Activated CD4-positive, alpha-beta T cell treated with anti-CD3 and anti-CD28 coated beads, Interleukin-2, amount 50 U/mL, for 4 hours (primary cell): ENCODE measurements around the gene NAGS.
A peak's percentile ranks its signal among the peaks of the same experiment; 100 is the strongest.
"Not testable (repeated sequence)": the region's sequence is repeated elsewhere in the genome, so short reads cannot be mapped to it uniquely, and the experiment has no call there.

Experiments used
- DNase-seq, 2 experiments: peaks; one replicate each; pipeline ENCODE4 v3.0.0-alpha.2; 2020

The NAGS gene

GRCh38 chr17:43984521-43984920 lies 19.9 kb upstream of the NAGS start:
- no peak for DNase-seq

GRCh38 chr17:43986225-43986981 lies 18.0 kb upstream of the NAGS start:
- no peak for DNase-seq

- DNase-seq, result no peak
Observed at GRCh38 chr17:43987131-43988021, 17.0 kb upstream of the NAGS start.

GRCh38 chr17:43988301-43988700 lies 16.1 kb upstream of the NAGS start:
- no peak for DNase-seq

- DNase-seq, result no peak
Observed at GRCh38 chr17:43992641-43993040, 11.8 kb upstream of the NAGS start.

- peak; percentile 56 to 58 for DNase-seq
Observed at GRCh38 chr17:43994272-43995149, 9.9 kb upstream of the NAGS start.

GRCh38 chr17:43995150-43995471 lies 9.3 kb upstream of the NAGS start:
- no peak for DNase-seq

- not testable (repeated sequence) for DNase-seq
Observed at GRCh38 chr17:43997180-43997579, 7.2 kb upstream of the NAGS start.

- no peak for DNase-seq
Observed at GRCh38 chr17:43998552-43998951, 5.9 kb upstream of the NAGS start.

- no peak for DNase-seq
Observed at GRCh38 chr17:43999024-43999423, 5.4 kb upstream of the NAGS start.

GRCh38 chr17:44000141-44000860 lies 4.1 kb upstream of the NAGS start:
- no peak for DNase-seq

GRCh38 chr17:44000871-44001460 lies 3.5 kb upstream of the NAGS start:
- DNase-seq, result no peak

GRCh38 chr17:44001461-44001920 lies 2.9 kb upstream of the NAGS start:
- no peak for DNase-seq

- DNase-seq, result no peak
Observed at GRCh38 chr17:44002141-44002848, 2.1 kb upstream of the NAGS start.

- DNase-seq, result no peak
Observed at GRCh38 chr17:44004761-44005526, 522 bp downstream of the NAGS start.

- DNase-seq, result peak in 1 of 2 experiments; percentile 12
Observed at GRCh38 chr17:44005527-44006271, 1.3 kb downstream of the NAGS start.

- no peak for DNase-seq
Observed at GRCh38 chr17:44006272-44006597, 1.8 kb downstream of the NAGS start.

- DNase-seq, result peak; percentile 98
Observed at GRCh38 chr17:44006598-44007345, 2.4 kb downstream of the NAGS start.
